GM18873 (cell line): ENCODE measurements around the gene POMGNT2.
"Not testable (repeated sequence)": the region's sequence is repeated elsewhere in the genome, so short reads cannot be mapped to it uniquely, and the experiment has no call there.

Source experiments
- ATAC-seq: cut with Tn5 transposase; IDR thresholded peaks from one replicate; pipeline ENCODE4 v1.9.1; 2021; ENCODE audit warnings: mild to moderate bottlenecking, moderate library complexity, moderate number of reproducible peaks; ENCODE audit not compliant: unreplicated experiment, low FRiP score

The POMGNT2 gene

GRCh38 chr3:43077261-43077660, 28.6 kb downstream of the POMGNT2 start:
- ATAC-seq, result no peak

- no peak for ATAC-seq
Measured at GRCh38 chr3:43076857-43077256, 29.0 kb downstream of the POMGNT2 start.

GRCh38 chr3:43075904-43076661, 29.8 kb downstream of the POMGNT2 start:
- no peak for ATAC-seq

- no peak for ATAC-seq
Measured at GRCh38 chr3:43074901-43075689, 30.8 kb downstream of the POMGNT2 start.

GRCh38 chr3:43074482-43074881, 31.4 kb downstream of the POMGNT2 start:
- no peak for ATAC-seq

GRCh38 chr3:43073836-43074220, 32.1 kb downstream of the POMGNT2 start:
- no peak for ATAC-seq

GRCh38 chr3:43073116-43073835, 32.6 kb downstream of the POMGNT2 start:
- ATAC-seq, result no peak

- no peak for ATAC-seq
Measured at GRCh38 chr3:43072361-43072760, 33.5 kb downstream of the POMGNT2 start.

GRCh38 chr3:43071313-43071893, 34.5 kb downstream of the POMGNT2 start:
- no peak for ATAC-seq

- ATAC-seq, result not testable (repeated sequence)
Measured at GRCh38 chr3:43070670-43071069, 35.2 kb downstream of the POMGNT2 start.

- no peak for ATAC-seq
Measured at GRCh38 chr3:43063114-43063513, 42.8 kb downstream of the POMGNT2 start.

GRCh38 chr3:43062564-43063040, 43.3 kb downstream of the POMGNT2 start:
- ATAC-seq, result no peak

GRCh38 chr3:43062040-43062563, 43.8 kb downstream of the POMGNT2 start:
- ATAC-seq, result no peak

GRCh38 chr3:43061101-43061895, 44.6 kb downstream of the POMGNT2 start:
- no peak for ATAC-seq

GRCh38 chr3:43059456-43059855, 46.4 kb downstream of the POMGNT2 start:
- ATAC-seq, result no peak

- ATAC-seq, result no peak
Measured at GRCh38 chr3:43055806-43056770, 49.8 kb downstream of the POMGNT2 start.

- no peak for ATAC-seq
Measured at GRCh38 chr3:43055393-43055792, 50.5 kb downstream of the POMGNT2 start.

- no peak for ATAC-seq
Measured at GRCh38 chr3:43054754-43055153, 51.1 kb downstream of the POMGNT2 start.
